HEK293T (cell line): Measurements from ENCODE around the gene ATP6V0E2.
"Not testable (repeated sequence)": the region's sequence is repeated elsewhere in the genome, so short reads cannot be mapped to it uniquely, and the experiment has no call there.

Source experiments
- CTCF ChIA-PET: fragments of 350-600 bp; formaldehyde crosslinking; extraction: SDS; loops from one replicate; lab custom pipeline; 2021; ENCODE audit warnings: antibody characterized with exemption, inconsistent platforms; lab: Yijun Ruan, JAX
- POLR2A ChIA-PET: fragments of 350-600 bp; formaldehyde crosslinking; extraction: SDS; loops from one replicate; lab custom pipeline; 2020; ENCODE audit warnings: antibody characterized with exemption, inconsistent platforms; lab: Yijun Ruan, JAX
- DNase-seq: peaks from one replicate; pipeline ENCODE4 v3.0.0; 2012; ENCODE audit warnings: mixed read lengths; ENCODE audit errors: extremely low spot score
- ARNT ChIP-seq: fragments of 450-650 bp; IDR thresholded peaks from 2 replicates; pipeline ENCODE4 v1.6.1; 2017; ENCODE audit warnings: mild to moderate bottlenecking
- BHLHE40 ChIP-seq: fragments of 450-650 bp; IDR thresholded peaks from 2 replicates; pipeline ENCODE4 v1.6.1; 2016; ENCODE audit warnings: mild to moderate bottlenecking, moderate library complexity, borderline replicate concordance
- CTBP1 ChIP-seq: fragments of 450-650 bp; IDR thresholded peaks from 2 replicates; pipeline ENCODE4 v1.6.1; 2016; ENCODE audit warnings: borderline replicate concordance
- ELF4 ChIP-seq: fragments of 450-650 bp; IDR thresholded peaks from 2 replicates; pipeline ENCODE4 v1.6.1; 2017; ENCODE audit warnings: antibody characterized with exemption
- FOXA1 ChIP-seq: fragments of 450-650 bp; IDR thresholded peaks from 2 replicates; pipeline ENCODE4 v1.6.1; 2016; ENCODE audit warnings: mild to moderate bottlenecking
- FOXK2 ChIP-seq: fragments of 450-650 bp; IDR thresholded peaks from 2 replicates; pipeline ENCODE4 v1.6.1; 2016; ENCODE audit warnings: mild to moderate bottlenecking
- FOXM1 ChIP-seq: fragments of 450-650 bp; IDR thresholded peaks from 2 replicates; pipeline ENCODE4 v1.6.1; 2017; ENCODE audit warnings: mild to moderate bottlenecking, borderline replicate concordance
- HDGF ChIP-seq: fragments of 450-650 bp; IDR thresholded peaks from 2 replicates; pipeline ENCODE4 v1.6.1; 2017; ENCODE audit warnings: antibody characterized with exemption, borderline replicate concordance
- L3MBTL2 ChIP-seq: fragments of 450-650 bp; conservative IDR thresholded peaks from 2 replicates; pipeline ENCODE4 v1.6.1; 2016; ENCODE audit warnings: mild to moderate bottlenecking
- LEF1 ChIP-seq: fragments of 450-650 bp; IDR thresholded peaks from 2 replicates; pipeline ENCODE4 v1.6.1; 2017; ENCODE audit warnings: mild to moderate bottlenecking, borderline replicate concordance
- NFRKB ChIP-seq: fragments of 450-650 bp; IDR thresholded peaks from 2 replicates; pipeline ENCODE4 v1.6.1; 2016; ENCODE audit warnings: mild to moderate bottlenecking, moderate library complexity
- SP1 ChIP-seq: fragments of 450-650 bp; IDR thresholded peaks from 2 replicates; pipeline ENCODE4 v1.6.1; 2017
- SUZ12 ChIP-seq: fragments of 450-650 bp; IDR thresholded peaks from 2 replicates; pipeline ENCODE4 v1.6.1; 2016; ENCODE audit warnings: mild to moderate bottlenecking
- TARDBP ChIP-seq: fragments of 450-650 bp; IDR thresholded peaks from 2 replicates; pipeline ENCODE4 v1.6.1; 2016
- ZNF384 ChIP-seq: fragments of 450-650 bp; IDR thresholded peaks from 2 replicates; pipeline ENCODE4 v1.6.1; 2016
- TF ChIP-seq, protein P1 (sequence below): fragments of 450-650 bp; IDR thresholded peaks from 2 replicates; pipeline ENCODE4 v1.6.1; 2016

Gene ATP6V0E2

GRCh38 chr7:149884541-149884940 lies 10.8 kb downstream of the ATP6V0E2 start:
- CTCF ChIA-PET = interaction anchor here (0.5 to 1.6 kb wide), 5 partner anchors 15 to 682 kb away, joined by 3 to 5 read pairs (median 3); no protein-coding TSS in a partner anchor
- no peak for DNase-seq
- TF ChIP-seq LEF1 (no peak), L3MBTL2 (no peak), FOXK2 (no peak), ARNT (no peak), TARDBP (no peak), ZNF384 (no peak)
- POLR2A ChIA-PET = no interaction called here

- DNase-seq = no peak
- POLR2A ChIA-PET = no interaction called here
- no peak for TF ChIP-seq LEF1
- TF ChIP-seq TARDBP = no peak
- no peak for TF ChIP-seq FOXK2
- no peak for TF ChIP-seq CTBP1
- no peak for TF ChIP-seq ZNF384
- TF ChIP-seq FOXA1 = no peak
- no peak for TF ChIP-seq NFRKB
- TF ChIP-seq, protein P1, sequence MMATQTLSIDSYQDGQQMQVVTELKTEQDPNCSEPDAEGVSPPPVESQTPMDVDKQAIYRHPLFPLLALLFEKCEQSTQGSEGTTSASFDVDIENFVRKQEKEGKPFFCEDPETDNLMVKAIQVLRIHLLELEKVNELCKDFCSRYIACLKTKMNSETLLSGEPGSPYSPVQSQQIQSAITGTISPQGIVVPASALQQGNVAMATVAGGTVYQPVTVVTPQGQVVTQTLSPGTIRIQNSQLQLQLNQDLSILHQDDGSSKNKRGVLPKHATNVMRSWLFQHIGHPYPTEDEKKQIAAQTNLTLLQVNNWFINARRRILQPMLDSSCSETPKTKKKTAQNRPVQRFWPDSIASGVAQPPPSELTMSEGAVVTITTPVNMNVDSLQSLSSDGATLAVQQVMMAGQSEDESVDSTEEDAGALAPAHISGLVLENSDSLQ = no peak
- TF ChIP-seq SP1 = no peak
- TF ChIP-seq ELF4 = no peak
- no peak for TF ChIP-seq SUZ12
- no peak for TF ChIP-seq HDGF
- no peak for TF ChIP-seq ARNT
- CTCF ChIA-PET = no interaction called here
These were observed 11.6 kb downstream of the ATP6V0E2 start for GRCh38 chr7:149885191-149886017.

DNA sequence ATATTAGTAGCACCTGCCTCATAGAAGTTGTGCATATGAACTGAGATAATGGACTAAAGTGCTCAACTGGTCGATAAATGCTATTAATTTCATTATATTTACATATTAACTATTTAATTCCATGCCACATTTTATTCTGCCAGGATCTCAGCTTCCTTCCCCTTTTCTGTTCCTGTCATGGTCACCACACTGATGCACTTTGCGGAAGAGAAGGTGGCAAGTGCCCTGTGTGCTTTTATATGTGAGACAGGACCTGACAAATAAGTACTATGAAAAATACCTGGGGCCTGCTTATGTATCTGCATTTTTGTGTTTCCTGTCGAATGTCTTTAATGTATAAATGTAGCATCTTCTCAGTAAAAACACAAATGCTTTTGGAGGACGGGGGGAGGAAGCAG lies 12.2 kb downstream of the ATP6V0E2 start:
- no peak for TF ChIP-seq HDGF
- no peak for TF ChIP-seq SUZ12
- TF ChIP-seq FOXA1 = no peak
- no peak for TF ChIP-seq TARDBP
- TF ChIP-seq ZNF384 = no peak
- TF ChIP-seq LEF1 = no peak
- TF ChIP-seq BHLHE40 = no peak
- TF ChIP-seq, protein P1 = no peak
- TF ChIP-seq ELF4 = no peak
- TF ChIP-seq NFRKB = no peak
- TF ChIP-seq SP1 = no peak
- TF ChIP-seq FOXK2 = no peak
- no peak for TF ChIP-seq ARNT
- TF ChIP-seq FOXM1 = no peak
- CTCF ChIA-PET = no interaction called here
- POLR2A ChIA-PET = no interaction called here

GRCh38 chr7:149887311-149887710 lies 13.5 kb downstream of the ATP6V0E2 start:
- CTCF ChIA-PET = no interaction called here
- TF ChIP-seq FOXK2 (no peak), LEF1 (no peak), SP1 (no peak), BHLHE40 (no peak), ELF4 (no peak), HDGF (no peak), FOXM1 (no peak), CTBP1 (no peak), L3MBTL2 (no peak), NFRKB (no peak), ARNT (no peak), ZNF384 (no peak)
- TF ChIP-seq, protein P1 = no peak
- POLR2A ChIA-PET = no interaction called here
- DNase-seq = no peak

More for the DNA sequence above, 12.2 kb downstream of the ATP6V0E2 start:
- no peak for DNase-seq

DNA sequence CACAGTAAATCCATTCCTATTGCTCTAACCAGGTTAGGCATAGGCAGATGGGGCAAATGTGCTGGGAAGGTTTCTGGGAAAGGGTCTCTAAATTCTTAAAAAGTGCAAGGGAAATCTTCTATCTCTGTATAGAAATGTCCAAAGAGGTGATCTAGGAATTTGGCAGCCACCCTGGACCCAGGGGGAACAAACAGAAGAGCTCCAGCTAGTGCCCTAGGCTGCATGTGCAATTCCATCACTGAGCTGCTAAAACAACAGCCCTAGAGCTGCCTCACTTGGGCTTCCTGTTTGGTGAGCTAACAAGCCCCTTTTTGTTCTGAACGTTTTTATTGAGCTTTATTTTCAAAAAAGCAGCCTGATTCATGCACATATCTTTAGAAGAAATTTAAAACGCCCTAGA lies 16.9 kb downstream of the ATP6V0E2 start:
- DNase-seq, POLR2A ChIA-PET, CTCF ChIA-PET: not testable (repeated sequence)

GRCh38 chr7:149894957-149895356 lies 21.2 kb downstream of the ATP6V0E2 start:
- CTCF ChIA-PET, DNase-seq, POLR2A ChIA-PET: not testable (repeated sequence)

- CTCF ChIA-PET, DNase-seq, POLR2A ChIA-PET: not testable (repeated sequence)
These were observed 34.1 kb downstream of the ATP6V0E2 start for GRCh38 chr7:149907776-149908376.

DNA sequence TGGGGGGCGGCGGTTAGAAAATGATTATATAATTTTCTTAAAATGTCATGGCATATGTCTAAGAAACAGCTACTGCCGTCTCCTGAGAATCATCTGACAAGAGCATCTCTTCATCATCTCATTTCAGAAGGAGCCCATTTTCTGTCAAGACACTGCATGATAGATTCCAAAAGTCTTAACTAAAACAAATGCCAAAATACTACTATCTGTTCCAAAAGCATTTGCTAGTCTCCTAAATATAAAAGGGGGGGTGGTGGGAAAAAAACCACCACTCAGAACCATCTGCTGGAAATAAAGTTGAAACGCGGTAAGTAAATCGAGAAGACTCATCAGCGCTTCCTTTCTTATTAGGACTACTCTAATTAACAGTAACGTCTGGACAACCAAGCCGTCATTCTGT lies 36.5 kb downstream of the ATP6V0E2 start:
- CTCF ChIA-PET, DNase-seq, POLR2A ChIA-PET: not testable (repeated sequence)

DNA sequence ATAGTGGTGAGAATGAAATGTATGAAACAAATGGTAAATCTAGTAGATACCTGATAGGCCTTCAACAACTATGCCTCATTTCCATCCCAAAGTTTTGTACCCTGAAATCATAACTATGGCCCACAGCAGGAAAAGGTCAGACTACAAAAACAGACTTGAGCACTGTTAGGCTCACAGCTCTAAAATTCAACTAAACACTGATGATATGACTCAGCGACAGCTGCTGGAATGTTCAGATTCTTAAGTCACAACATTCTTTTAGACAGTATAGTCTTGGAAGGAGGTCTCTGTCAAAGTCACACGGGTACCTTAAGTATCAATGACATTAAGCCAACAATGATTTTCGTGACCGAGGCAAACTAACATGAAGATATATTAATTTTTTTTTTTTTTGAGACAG lies 38.4 kb downstream of the ATP6V0E2 start:
- CTCF ChIA-PET, POLR2A ChIA-PET, DNase-seq: not testable (repeated sequence)

- CTCF ChIA-PET, DNase-seq, POLR2A ChIA-PET: not testable (repeated sequence)
These were observed 52.6 kb downstream of the ATP6V0E2 start for GRCh38 chr7:149926414-149926813.
